SU-DHL-6 (cell line): Measurements from ENCODE around the gene DYNC1I2.

Experiments used
- H2AFZ ChIP-seq: fragments of 200-600 bp; sonication (generic); 2 replicates; pipeline ENCODE4 v1.6.1; 2014; ENCODE audit warnings: low read depth, mild to moderate bottlenecking, moderate library complexity, mixed read lengths, antibody characterized with exemption, low read length; ENCODE audit not compliant: severe bottlenecking
- H3F3A ChIP-seq: fragments of 200-600 bp; shearing (Covaris generic); 2 replicates; pipeline ENCODE4 v1.6.0; 2016; ENCODE audit warnings: antibody characterized with exemption, mild to moderate bottlenecking; ENCODE audit not compliant: insufficient read depth
- H3K27ac ChIP-seq: fragments of 200-600 bp; sonication (generic); 2 replicates; pipeline ENCODE4 v1.5.1; 2016; ENCODE audit warnings: low read depth, mild to moderate bottlenecking, low read length, moderate library complexity, mixed read lengths
- H3K27me3 ChIP-seq: fragments of 200-600 bp; sonication (generic), shearing (Covaris generic); 2 replicates; pipeline ENCODE4 v1.6.0; 2014; ENCODE audit warnings: mild to moderate bottlenecking, low read length
- H3K36me3 ChIP-seq: fragments of 200-600 bp; sonication (generic); 2 replicates; pipeline ENCODE4 v1.6.1; 2014; ENCODE audit warnings: mild to moderate bottlenecking, low read length, mixed read lengths
- H3K4me2 ChIP-seq: fragments of 300-600, 200-600 bp; shearing (Covaris generic), sonication (generic); 2 replicates; pipeline ENCODE4 v1.6.0; 2014; ENCODE audit warnings: low read length, low read depth, mild to moderate bottlenecking; ENCODE audit not compliant: poor library complexity, severe bottlenecking
- H3K4me3 ChIP-seq: fragments of 200-600 bp; sonication (generic); 2 replicates; pipeline ENCODE4 v1.5.1; 2014; ENCODE audit warnings: antibody characterized with exemption, low read length, mild to moderate bottlenecking, mixed read lengths; ENCODE audit not compliant: insufficient read depth, poor library complexity, severe bottlenecking
- H3K79me2 ChIP-seq: fragments of 200-600 bp; sonication (generic); 2 replicates; pipeline ENCODE4 v1.6.1; 2014; ENCODE audit warnings: mild to moderate bottlenecking, low read length, moderate library complexity; ENCODE audit not compliant: insufficient read depth
- H3K9ac ChIP-seq: fragments of 200-600 bp; sonication (generic); 2 replicates; pipeline ENCODE4 v1.7.0; 2014; ENCODE audit warnings: mild to moderate bottlenecking, low read length
- H3K9me2 ChIP-seq: fragments of 200-600 bp; sonication (generic); replicated peaks from 2 replicates; pipeline ENCODE4 v1.6.1; 2014; ENCODE audit warnings: low read length; ENCODE audit not compliant: insufficient read depth
- H3K9me3 ChIP-seq: fragments of 200-600 bp; sonication (generic); 2 replicates; pipeline ENCODE4 v1.6.1; 2014; ENCODE audit warnings: low read length, mixed read lengths; ENCODE audit not compliant: insufficient read depth
- H4K20me1 ChIP-seq: fragments of 200-600 bp; sonication (generic); 2 replicates; pipeline ENCODE4 v1.6.1; 2014; ENCODE audit warnings: low read depth, mild to moderate bottlenecking, antibody characterized with exemption, low read length, moderate library complexity, mixed read lengths
- EZH2phosphoT487 ChIP-seq: fragments of 200-600 bp; sonication (generic), shearing (Covaris generic); conservative IDR thresholded peaks from 2 replicates; pipeline ENCODE4 v1.6.1; 2018; ENCODE audit warnings: mild to moderate bottlenecking, antibody characterized with exemption, low read length, moderate library complexity, mixed read lengths
- TF ChIP-seq, protein P1 (sequence below): fragments of 200-600 bp; sonication (generic); IDR thresholded peaks from one replicate; pipeline ENCODE4 v1.5.1; 2017; ENCODE audit warnings: antibody characterized with exemption, mild to moderate bottlenecking, low read length, moderate library complexity; ENCODE audit not compliant: insufficient read depth, poor library complexity, severe bottlenecking

The DYNC1I2 gene

DNA sequence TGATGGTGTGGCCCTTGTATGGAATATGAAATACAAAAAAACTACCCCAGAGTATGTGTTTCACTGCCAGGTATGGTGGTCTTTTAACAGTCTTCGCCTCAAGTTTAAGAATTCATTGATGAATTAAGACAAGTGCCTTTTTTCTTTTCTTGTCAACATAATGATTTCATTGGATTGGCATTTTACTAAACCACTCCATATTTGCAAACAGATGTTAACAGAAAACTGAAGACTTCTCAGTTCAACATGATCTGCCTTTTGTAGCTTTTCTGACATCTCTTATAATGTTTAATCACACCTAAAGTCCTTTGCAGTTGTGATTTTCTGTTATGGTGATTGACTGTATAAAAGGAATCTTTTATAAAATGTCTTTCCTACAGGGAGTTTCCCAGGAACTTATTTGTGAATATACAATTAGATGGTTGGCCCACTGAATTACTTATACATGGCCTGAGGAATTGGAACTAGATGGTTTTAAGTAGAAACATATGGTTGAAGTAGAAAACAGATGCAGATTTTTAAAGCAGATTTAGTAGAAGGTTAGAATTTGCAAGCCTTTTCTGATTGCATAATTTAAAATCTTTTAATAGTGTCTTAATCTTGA lies 39.7 kb downstream of the DYNC1I2 start:
- no peaks in the 10 kb centered on the region for H3F3A ChIP-seq
- H3K9ac ChIP-seq: no peak overlapping the region
- no peak overlapping the region for H3K4me3 ChIP-seq
- no peaks in the 10 kb centered on the region for H3K79me2 ChIP-seq
- H2AFZ ChIP-seq: no peak overlapping the region
- H3K27me3 ChIP-seq: no peaks in the 10 kb centered on the region
- H3K9me2 ChIP-seq: no peaks in the 10 kb centered on the region
- no peaks in the 10 kb centered on the region for H3K9me3 ChIP-seq
- H3K36me3 ChIP-seq: peaks cover 37% of the 10 kb centered on the region; the same call in 1 of the 2 replicates
- H3K4me2 ChIP-seq: no peak overlapping the region
- H4K20me1 ChIP-seq: no peaks in the 10 kb centered on the region
- no peak overlapping the region for H3K27ac ChIP-seq
- TF ChIP-seq, protein P1, sequence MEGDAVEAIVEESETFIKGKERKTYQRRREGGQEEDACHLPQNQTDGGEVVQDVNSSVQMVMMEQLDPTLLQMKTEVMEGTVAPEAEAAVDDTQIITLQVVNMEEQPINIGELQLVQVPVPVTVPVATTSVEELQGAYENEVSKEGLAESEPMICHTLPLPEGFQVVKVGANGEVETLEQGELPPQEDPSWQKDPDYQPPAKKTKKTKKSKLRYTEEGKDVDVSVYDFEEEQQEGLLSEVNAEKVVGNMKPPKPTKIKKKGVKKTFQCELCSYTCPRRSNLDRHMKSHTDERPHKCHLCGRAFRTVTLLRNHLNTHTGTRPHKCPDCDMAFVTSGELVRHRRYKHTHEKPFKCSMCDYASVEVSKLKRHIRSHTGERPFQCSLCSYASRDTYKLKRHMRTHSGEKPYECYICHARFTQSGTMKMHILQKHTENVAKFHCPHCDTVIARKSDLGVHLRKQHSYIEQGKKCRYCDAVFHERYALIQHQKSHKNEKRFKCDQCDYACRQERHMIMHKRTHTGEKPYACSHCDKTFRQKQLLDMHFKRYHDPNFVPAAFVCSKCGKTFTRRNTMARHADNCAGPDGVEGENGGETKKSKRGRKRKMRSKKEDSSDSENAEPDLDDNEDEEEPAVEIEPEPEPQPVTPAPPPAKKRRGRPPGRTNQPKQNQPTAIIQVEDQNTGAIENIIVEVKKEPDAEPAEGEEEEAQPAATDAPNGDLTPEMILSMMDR: no peak
- no peak for TF ChIP-seq EZH2phosphoT487

DNA sequence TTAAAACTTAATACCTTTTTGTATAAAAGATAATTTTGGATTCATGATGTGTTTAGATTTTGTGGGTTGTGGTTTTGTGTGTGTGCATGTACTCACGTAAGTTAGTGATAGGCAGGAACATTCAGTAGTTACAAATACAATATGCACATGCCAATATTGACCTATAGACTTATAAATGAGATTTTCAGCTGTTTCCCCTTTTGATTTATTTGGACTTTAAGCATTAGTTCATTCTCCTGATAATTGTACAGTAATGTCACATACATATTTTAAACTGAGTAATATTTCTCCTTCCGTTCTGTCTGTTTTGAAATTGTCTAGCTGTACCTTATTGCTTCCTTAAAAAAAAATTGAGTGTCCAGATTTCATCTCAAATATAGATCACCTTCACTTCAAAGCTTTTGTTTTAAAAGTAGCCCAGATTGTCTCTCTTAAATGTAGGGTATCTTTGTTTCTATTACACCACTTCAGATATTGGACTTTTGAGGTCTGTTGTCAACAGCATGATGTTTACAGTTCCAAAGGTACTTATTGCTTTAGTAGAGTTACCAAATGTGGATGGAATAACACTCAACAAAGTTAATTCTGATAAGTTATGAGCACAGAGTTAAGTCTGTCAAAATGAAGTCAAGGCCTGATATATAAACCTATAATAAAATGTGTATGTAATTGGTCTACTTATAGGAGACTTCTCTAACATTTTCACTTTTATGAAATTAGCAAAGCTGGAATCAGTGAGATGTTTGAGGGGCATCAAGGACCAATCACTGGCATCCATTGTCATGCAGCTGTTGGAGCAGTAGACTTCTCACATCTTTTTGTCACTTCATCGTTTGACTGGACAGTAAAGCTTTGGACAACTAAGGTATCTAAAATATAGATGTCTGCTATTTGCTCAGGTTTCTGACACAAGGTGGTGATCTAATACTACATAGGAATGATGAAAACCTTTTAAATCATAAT lies 42.0 kb downstream of the DYNC1I2 start:
- no peaks in the 10 kb centered on the region for H3F3A ChIP-seq
- H3K27me3 ChIP-seq: no peaks in the 10 kb centered on the region
- no peak overlapping the region for H3K27ac ChIP-seq
- H3K4me3 ChIP-seq: no peak overlapping the region
- H3K36me3 ChIP-seq: peaks cover 37% of the 10 kb centered on the region; the same call in 1 of the 2 replicates
- H3K9me3 ChIP-seq: no peaks in the 10 kb centered on the region
- no peak overlapping the region for H2AFZ ChIP-seq
- TF ChIP-seq, protein P1: no peak
- no peak for TF ChIP-seq EZH2phosphoT487
- H3K9ac ChIP-seq: no peak overlapping the region
- no peaks in the 10 kb centered on the region for H4K20me1 ChIP-seq
- no peak overlapping the region for H3K4me2 ChIP-seq
- H3K79me2 ChIP-seq: no peaks in the 10 kb centered on the region
- no peaks in the 10 kb centered on the region for H3K9me2 ChIP-seq

DNA sequence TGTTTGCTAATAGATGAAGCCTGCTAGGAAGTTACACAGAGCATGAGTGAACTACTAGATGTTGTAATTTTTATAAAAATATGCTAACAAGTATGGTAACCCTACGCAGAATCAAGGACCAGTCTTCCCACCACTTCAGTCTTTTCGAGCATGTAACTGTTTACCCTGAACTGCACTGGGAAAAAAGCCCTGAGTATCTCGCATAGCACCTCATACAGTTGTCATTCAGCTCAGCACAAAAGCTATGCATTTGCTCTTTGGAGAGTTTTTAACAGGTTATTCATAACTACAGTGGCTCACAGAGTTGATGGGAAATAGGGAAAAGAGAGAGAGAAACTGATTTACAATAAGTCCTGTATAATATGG lies 42.7 kb downstream of the DYNC1I2 start:
- no peaks in the 10 kb centered on the region for H3F3A ChIP-seq
- no peaks in the 10 kb centered on the region for H4K20me1 ChIP-seq
- no peaks in the 10 kb centered on the region for H3K9me3 ChIP-seq
- H3K27me3 ChIP-seq: no peaks in the 10 kb centered on the region
- no peak overlapping the region for H3K4me3 ChIP-seq
- peaks cover 37% of the 10 kb centered on the region; the same call in 1 of the 2 replicates for H3K36me3 ChIP-seq
- H3K27ac ChIP-seq: no peak overlapping the region
- H3K4me2 ChIP-seq: no peak overlapping the region
- no peaks in the 10 kb centered on the region for H3K9me2 ChIP-seq
- H2AFZ ChIP-seq: no peak overlapping the region
- no peak overlapping the region for H3K9ac ChIP-seq
- no peaks in the 10 kb centered on the region for H3K79me2 ChIP-seq
- no peak for TF ChIP-seq EZH2phosphoT487
- TF ChIP-seq, protein P1: no peak
